Activated T-cell treated with anti-CD3 and anti-CD28 coated beads, Interleukin-2, amount 50 U/mL, for 72 hours (primary cell): ENCODE measurements around the gene SLAMF9. TPM values are rescaled to one million over a fixed set of nuclear protein-coding genes. Genes with fewer than 3 reads are reported as not detected.

ENCODE experiments used
- ATAC-seq, 2 donors: fragments of 150-1000 bp; cut with Tn5 transposase; replicated peaks in 1 of 2; 2 replicates each; pipeline ENCODE4 v1.10.0; 2021; ENCODE audit warnings: moderate library complexity in 2 of 2, mild to moderate bottlenecking in 1 of 2
- DNase-seq, 2 donors: peaks; one replicate each; pipeline ENCODE4 v3.0.0; 2021 to 2022; ENCODE audit warnings: mixed read lengths in 1 of 2
- H3K27ac Mint-ChIP-seq: one replicate; pipeline ENCODE4 v1.8.0; 2022; ENCODE audit warnings: mild to moderate bottlenecking, moderate library complexity, mixed read lengths
- H3K27me3 Mint-ChIP-seq: one replicate; pipeline ENCODE4 v1.8.0; 2022; ENCODE audit warnings: low read depth, mixed read lengths
- H3K36me3 Mint-ChIP-seq, 2 donors: one replicate each; pipeline ENCODE4 v1.8.0; 2022; ENCODE audit warnings: mixed read lengths in 2 of 2, mild to moderate bottlenecking in 1 of 2; ENCODE audit not compliant: insufficient read depth in 2 of 2
- H3K4me1 Mint-ChIP-seq: one replicate; pipeline ENCODE4 v1.8.0; 2022; ENCODE audit warnings: low read depth, mixed read lengths
- H3K4me3 Mint-ChIP-seq, 2 donors: one replicate each; pipeline ENCODE4 v1.8.0; 2022; ENCODE audit warnings: mild to moderate bottlenecking in 2 of 2, mixed read lengths in 2 of 2, moderate library complexity in 2 of 2
- H3K9me3 Mint-ChIP-seq, 2 donors: one replicate each; pipeline ENCODE4 v1.8.0; 2022; ENCODE audit warnings: mixed read lengths in 2 of 2
- total RNA-seq, 2 donors: library from RNA; stranded (reverse); gene quantifications; one replicate each; pipeline ENCODE4 v1.2.3, GENCODE V29; 2022

SLAMF9 gene
- total RNA-seq, 2 donors from 2014 or later = not detected

DNA sequence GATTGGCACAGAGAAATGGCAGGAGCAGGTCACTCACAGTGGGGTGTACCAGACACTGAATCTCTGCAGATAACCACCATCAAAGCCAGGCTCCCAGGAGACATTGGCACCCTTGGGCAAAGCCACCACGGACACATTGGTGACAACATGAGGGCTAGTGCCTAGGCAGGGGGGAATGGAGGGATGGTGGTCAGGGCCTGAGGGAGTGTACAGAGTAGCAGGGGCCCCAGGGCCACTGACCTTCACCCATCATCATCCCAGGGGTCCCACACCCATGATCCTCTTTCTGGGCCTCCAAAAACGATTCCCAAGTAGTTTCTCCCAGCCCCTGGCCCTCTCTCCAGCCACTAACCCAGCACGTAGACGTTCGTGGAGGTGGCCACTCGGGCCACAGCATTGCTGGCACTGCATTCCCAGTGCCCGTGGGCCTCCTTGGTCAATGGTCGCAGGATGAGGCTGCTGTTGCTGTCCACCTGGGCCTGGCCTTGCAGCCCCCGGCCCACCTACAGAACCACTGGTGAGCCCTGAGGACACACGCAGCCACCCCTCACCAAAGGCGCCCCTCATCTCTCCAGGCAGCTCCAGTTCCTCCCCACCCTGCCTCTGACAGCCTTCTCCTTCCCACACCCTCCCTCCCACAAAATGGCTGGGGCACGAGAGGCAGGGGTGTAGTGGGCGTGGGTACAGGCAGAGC is 22.8 kb downstream of the SLAMF9 start:
- ATAC-seq = no peak
- Mint-ChIP-seq H3K4me3 (no peak overlapping the region), H3K27ac (no peak overlapping the region), H3K36me3 (no peaks in the 10 kb centered on the region), H3K27me3 (peaks cover 17% of the 10 kb centered on the region), H3K4me1 (peaks cover 11% of the 10 kb centered on the region), H3K9me3 (no peaks in the 10 kb centered on the region)
- DNase-seq = no peak

DNA sequence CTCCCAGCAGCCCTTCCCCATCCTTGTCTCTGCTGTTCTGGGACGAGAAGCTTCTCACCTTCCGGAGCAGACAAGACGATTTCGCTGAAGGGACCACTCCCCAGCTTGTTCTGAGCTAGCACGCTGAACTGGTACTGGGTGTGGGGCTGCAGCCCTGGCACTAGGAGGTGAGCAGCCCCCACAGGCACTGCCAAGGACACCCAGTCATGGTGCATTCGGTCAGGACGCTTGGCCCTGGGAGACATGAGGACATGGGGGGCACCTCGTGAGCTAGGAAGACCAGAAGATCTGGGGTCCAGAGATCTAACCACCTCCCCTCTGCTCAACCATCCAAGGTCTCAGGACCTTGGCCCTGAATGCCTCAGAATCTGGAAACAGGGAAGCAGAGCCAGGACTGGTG is 23.4 kb downstream of the SLAMF9 start:
- ATAC-seq = no peak
- H3K27me3 Mint-ChIP-seq = peaks cover 17% of the 10 kb centered on the region
- peaks cover 17% of the 10 kb centered on the region for H3K4me1 Mint-ChIP-seq
- H3K4me3 Mint-ChIP-seq = no peak overlapping the region
- H3K27ac Mint-ChIP-seq = no peak overlapping the region
- no peaks in the 10 kb centered on the region for H3K36me3 Mint-ChIP-seq
- no peaks in the 10 kb centered on the region for H3K9me3 Mint-ChIP-seq
- DNase-seq = no peak

DNA sequence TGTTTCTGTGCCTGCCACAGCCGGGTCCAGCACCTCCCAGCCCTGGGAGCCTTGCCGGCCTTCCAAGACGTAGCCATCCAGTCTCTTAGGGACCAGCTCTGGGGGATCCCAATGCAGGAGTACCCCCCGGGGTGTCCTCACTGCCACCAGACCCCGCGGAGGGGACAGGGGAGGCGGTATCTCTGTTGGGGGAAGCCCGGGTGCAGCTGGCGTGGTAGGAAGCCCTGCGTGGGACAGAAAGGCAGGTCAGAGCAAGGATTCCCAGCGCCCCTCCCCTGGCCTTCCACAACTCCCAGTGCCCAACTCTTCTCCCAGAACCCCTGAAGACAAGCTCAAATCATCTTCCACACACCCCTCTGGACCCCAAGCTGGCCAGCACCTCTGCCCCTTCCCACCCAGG is 23.8 kb downstream of the SLAMF9 start:
- Mint-ChIP-seq H3K27me3 (peaks cover 12% of the 10 kb centered on the region), H3K4me3 (no peak overlapping the region), H3K9me3 (no peaks in the 10 kb centered on the region), H3K36me3 (no peaks in the 10 kb centered on the region), H3K27ac (no peak overlapping the region), H3K4me1 (peaks cover 19% of the 10 kb centered on the region)
- DNase-seq (no peak), ATAC-seq (no peak)

DNA sequence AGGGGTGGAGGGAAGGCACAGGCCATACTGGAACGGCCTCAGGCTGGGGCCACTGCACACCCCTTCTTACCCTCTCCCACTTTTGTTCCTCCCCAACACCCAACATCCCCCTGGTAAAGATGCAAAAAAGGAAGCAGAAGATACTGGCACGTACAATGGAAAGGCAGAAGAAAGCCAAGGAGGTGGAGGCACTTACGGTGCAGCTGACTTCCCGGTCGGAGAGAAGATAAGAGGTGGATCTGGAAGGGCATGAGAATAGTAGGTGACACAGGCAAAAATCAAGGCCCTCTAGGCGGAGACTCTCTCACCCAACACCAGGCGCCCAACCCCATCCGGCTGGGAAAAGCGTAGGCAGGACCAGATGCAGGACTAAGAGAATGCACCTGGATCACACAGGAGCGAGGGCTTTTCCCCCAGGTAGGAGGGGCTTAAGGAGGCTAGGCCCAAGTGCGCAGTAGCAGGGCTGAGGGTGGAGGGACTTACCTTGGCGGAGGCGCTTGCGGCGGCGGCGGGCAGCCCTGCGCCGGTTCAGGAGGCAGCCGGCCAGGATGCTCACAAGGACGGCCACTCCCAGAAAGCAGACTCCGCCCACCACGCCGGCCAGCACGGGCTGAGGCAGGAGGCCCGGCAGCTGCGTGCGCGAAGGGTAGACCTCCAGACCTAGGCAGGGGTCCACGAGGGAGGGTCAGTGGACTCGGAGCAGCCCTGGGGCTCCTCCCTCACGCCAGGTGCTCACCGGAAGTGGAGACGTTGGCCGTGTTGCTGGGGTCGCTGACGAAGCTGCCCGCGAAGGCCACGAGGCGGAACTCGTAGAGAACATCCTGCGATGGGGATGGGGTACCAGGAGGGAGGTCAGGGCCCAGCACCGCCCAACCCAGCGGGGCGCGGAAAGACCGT is 24.6 kb downstream of the SLAMF9 start:
- Mint-ChIP-seq H3K4me3 (no peak overlapping the region), H3K27ac (no peak overlapping the region), H3K36me3 (no peaks in the 10 kb centered on the region), H3K4me1 (peaks cover 19% of the 10 kb centered on the region), H3K9me3 (no peaks in the 10 kb centered on the region), H3K27me3 (peaks cover 7% of the 10 kb centered on the region)
- DNase-seq (no peak), ATAC-seq (no peak)

DNA sequence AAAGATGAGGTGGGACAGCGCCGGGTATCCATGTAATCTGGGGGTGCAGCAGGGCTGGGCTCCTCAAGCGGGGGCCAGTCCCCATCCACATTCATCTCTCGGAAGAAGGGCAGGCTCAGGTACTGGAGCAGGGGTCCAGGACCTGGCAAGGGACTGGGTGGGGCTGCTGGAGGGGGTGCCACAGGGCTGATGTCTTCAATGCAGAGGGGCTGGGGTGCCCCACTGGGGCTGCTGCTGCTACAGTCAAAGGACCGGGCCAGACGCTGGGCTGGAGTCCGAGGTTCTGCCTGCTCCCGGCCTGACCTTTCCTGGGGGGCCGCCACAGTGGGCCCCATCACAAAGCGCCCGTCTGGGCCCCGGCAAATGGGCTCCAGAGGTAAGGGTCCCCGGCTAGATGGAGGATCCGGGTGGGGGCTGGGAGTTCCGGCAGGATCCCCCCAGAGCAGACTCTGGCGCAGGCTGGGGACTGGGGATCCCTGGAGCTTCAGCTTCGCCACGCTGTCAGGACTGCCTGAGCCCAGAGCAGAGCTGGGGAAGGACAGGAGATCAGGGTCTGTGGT is 25.5 kb downstream of the SLAMF9 start:
- Mint-ChIP-seq H3K4me3 (no peak overlapping the region), H3K9me3 (no peaks in the 10 kb centered on the region), H3K27me3 (peaks cover 2% of the 10 kb centered on the region), H3K4me1 (peaks cover 24% of the 10 kb centered on the region), H3K36me3 (peaks cover 3 to 7% of the 10 kb centered on the region in 2 donors), H3K27ac (no peak overlapping the region)
- DNase-seq (no peak), ATAC-seq (no peak)

DNA sequence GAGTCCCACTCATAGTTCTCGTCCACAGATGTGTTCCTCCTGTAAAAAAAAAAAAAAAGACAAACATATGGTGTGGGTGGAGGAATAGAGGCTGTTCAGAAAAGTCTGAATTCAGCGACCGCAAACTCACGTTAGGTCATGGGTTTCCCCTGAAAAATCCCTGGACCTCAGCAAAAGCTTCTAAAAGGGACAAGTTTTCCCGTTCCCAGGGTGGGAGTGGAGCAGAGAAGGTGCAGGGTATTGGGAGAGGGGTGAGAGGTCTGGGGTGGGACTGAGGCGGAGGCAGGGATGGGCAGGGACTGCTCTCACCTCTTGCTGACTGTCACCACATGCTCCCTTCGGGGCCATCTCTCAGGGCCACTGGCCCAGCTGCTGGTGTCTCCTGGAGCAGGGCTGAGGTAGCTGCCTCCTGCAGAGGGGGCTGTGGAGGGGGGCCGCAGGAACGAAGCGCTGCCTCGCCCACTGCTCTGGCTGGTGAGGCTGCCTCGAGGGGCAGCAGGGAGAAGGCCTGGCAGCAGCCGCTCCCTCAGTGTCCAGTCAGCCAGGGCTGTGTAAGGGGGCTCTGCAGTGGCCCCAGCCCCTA is 26.1 kb downstream of the SLAMF9 start:
- H3K4me1 Mint-ChIP-seq = peaks cover 26% of the 10 kb centered on the region
- no peak overlapping the region for H3K27ac Mint-ChIP-seq
- H3K36me3 Mint-ChIP-seq = peaks cover 3 to 10% of the 10 kb centered on the region in 2 donors
- ATAC-seq = no peak
- no peaks in the 10 kb centered on the region for H3K27me3 Mint-ChIP-seq
- no peak overlapping the region for H3K4me3 Mint-ChIP-seq
- H3K9me3 Mint-ChIP-seq = no peaks in the 10 kb centered on the region
- DNase-seq = no peak

DNA sequence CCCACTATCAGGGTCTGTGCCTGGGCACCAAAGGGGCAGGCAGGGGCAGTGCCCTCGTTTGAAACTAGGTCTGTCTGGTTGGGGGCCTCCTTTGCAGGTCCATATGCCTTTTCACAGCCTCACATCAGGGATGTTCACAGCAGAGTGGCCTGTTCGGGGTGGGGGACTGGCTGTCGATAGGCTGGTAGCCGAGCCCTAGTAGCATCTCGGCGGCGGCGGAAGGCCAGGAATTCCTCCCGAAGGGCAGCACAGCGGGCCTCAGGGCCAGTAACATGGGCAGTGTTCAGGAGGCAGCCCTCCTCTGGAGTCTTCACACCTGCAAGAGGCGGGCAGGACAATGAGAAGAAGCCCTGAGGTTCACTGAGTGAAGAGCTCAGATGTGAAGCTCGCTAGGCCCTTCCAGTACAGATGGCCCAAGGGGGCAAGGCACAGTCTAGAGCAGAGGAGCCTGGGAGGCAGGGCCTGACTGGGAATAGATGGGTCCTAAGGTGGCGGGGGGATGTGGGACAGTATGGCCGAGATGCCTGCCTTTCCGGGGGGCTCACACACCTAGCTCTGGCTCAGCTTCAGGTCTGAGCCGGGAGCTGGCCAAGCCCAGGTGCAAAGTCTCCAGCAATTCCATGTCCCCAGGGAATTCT is 26.7 kb downstream of the SLAMF9 start:
- DNase-seq (no peak), ATAC-seq (no peak)
- Mint-ChIP-seq H3K27me3 (no peaks in the 10 kb centered on the region), H3K27ac (no peak overlapping the region), H3K4me3 (no peak overlapping the region), H3K9me3 (no peaks in the 10 kb centered on the region), H3K36me3 (peaks cover 3 to 12% of the 10 kb centered on the region in 2 donors), H3K4me1 (peaks cover 28% of the 10 kb centered on the region)

DNA sequence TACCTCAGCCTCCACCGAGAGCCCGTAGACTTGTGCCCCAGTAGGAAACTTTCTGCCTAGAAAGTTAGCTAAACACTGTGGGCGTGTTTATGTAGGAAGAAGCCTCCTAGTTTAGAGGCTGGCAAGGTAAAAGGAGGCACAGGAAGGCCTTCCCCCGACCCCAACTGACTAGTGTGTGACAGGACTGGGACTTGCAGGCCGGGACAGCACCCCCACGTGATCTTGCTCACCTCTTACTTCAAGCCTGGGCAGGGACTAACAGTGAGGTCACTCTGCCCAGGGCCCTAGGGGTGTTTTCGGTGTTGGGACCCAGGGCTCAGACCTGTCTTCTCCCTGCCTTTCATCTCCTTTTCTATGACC is 28.3 kb downstream of the SLAMF9 start:
- DNase-seq = peak; percentile 63 to 69
- no peaks in the 10 kb centered on the region for H3K27me3 Mint-ChIP-seq
- no peaks in the 10 kb centered on the region for H3K9me3 Mint-ChIP-seq

DNA sequence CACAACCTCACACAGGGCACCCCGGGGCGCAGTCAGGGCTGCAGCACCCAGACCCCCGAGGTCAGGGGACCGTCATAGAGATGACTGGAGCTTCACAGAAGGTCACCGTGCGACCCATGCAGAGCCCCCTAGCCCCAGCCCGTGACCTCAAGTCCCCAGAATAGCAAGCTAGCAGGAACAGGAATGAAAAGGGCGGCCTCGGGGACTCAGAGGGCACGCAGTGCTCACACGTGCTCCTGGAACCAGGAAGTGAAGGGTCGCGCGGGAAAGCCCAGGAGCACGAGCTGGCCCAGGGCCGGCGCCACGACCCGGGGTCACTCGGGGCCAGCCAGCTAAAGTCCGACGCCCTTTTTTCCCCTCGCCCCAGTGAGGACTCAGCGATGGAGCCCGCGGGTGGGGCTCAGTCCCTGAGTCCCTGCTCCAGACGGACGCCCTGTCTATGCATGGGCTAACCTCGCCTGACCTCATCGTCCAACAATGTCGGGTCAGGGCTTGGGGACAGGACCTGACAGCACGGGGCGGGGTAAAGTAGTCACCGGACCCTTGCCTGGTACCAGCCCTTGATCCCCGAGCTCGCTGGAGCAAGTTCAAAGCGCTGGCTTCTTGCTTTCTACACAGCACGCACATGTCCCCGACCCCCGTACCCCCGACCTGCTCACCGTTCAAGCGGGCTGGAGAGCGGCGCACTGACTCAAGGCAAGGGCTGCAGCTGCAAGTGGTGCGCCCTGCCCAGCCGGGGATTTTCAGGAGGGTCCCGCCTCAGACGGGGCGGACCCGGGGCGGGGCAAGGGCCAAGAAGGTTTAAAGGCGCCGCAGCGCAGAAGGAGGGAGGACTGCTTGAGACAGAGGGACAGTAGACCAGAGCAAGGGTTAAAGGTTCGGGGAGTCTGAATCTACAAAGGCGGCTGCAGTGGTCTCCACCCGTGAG is 29.0 kb downstream of the SLAMF9 start, which contains the start of gene TAGLN2:
TSS of gene TAGLN2 (minus strand) at position 717 of the 928 bp plus-strand sequence. CDS start 4,998 bp downstream, outside the sequence.
- Mint-ChIP-seq H3K27ac (peak within 1 kb of the TSS; percentile 60), H3K27me3 (no peaks in the 10 kb centered on the region), H3K4me3 (peak within 1 kb of the TSS; percentile 90 to 96), H3K36me3 (peaks cover 6 to 28% of the 10 kb centered on the region in 2 donors), H3K4me1 (peaks cover 51% of the 10 kb centered on the region), H3K9me3 (no peaks in the 10 kb centered on the region)
- peak; percentile 94 to 95 for DNase-seq
- peak; percentile 64 to 71 for ATAC-seq

More for the DNA sequence above, 28.3 kb downstream of the SLAMF9 start:
- Mint-ChIP-seq H3K4me1 (peaks cover 45% of the 10 kb centered on the region), H3K27ac (peak overlapping the region; percentile 54), H3K4me3 (peak overlapping the region; percentile 90 to 96), H3K36me3 (peaks cover 6 to 23% of the 10 kb centered on the region in 2 donors)
- peak; percentile 5 to 34 for ATAC-seq

DNA sequence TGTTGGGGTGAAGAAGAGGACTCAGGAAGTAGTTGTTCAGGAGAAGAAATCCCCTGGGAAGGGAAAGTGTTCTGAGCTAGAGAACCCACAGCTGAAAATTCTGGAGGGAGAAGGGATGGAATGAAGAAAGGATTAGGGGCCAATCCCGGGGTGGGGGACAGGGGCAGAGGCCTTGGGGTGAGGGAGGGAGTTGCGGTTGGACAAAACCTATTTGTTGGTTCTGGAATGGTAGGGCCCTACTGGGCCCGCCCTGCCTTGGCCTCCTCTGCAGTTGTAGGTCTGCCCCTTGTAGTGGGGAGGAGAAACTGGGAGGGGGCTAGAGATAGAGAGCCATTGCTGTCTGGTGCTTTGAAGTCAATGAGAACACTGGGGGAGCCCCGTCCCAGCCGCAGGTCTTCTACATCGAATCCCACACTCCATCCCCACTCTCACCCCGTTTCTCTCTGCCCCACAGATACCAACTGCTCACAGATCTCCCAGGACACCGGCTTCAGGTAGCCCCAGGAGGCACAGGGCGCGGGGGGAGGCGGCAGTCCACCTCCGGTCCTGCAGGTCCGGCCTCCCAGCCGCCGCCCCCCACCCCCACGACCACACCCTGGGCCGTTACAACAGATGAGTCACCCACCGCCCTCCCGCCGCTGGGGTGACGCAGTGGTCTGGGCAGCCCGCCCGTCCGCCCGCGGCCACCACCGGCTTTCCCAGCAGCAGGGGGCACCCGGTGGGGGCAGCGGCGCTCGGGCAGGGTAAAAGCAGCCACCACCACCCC is 29.8 kb downstream of the SLAMF9 start:
- peak; percentile 83 to 87 for DNase-seq
- Mint-ChIP-seq H3K27me3 (no peaks in the 10 kb centered on the region), H3K9me3 (no peaks in the 10 kb centered on the region), H3K27ac (peak overlapping the region; percentile 85), H3K4me3 (peak overlapping the region; percentile 90 to 96), H3K4me1 (peaks cover 59% of the 10 kb centered on the region), H3K36me3 (peaks cover 6 to 35% of the 10 kb centered on the region in 2 donors)
- ATAC-seq = peak; percentile 32 to 60
